ENCODE results near the gene TRNP1.

TRNP1 gene

GRCh38 chr1:26970810-26971209, 22.7 kb upstream of the TRNP1 start:
- DNase-seq, result no peak
- ChIA-PET POLR2A (no interaction called here), CTCF (interaction anchor here (0.7 to 5.6 kb wide), 2 partner anchors 26 to 130 kb away, joined by 3 to 61 read pairs; no protein-coding TSS in a partner anchor)

GRCh38 chr1:26971590-26971989, 21.9 kb upstream of the TRNP1 start:
- H3K27me3 ChIP-seq (replicated peaks in 2 of 5; ENCODE audit: control insufficient read depth in 4 of 5, insufficient read depth in 5 of 5, low read length in 4 of 5), result peaks cover 0 to 1% (median 0%) of the 10 kb centered on the region in 5 experiments
- H3K27ac ChIP-seq (ENCODE audit: insufficient read depth in 1 of 2, low read depth in 1 of 2, low read length in 2 of 2, poor library complexity in 1 of 2, severe bottlenecking in 2 of 2), result no peak overlapping the region
- no peak for DNase-seq
- no peaks in the 10 kb centered on the region for H3K9me3 ChIP-seq (ENCODE audit: control extremely low read depth in 1 of 5, control insufficient read depth in 4 of 5, insufficient read depth in 2 of 5, low read depth in 1 of 5, low read length in 4 of 5)
- no CpG with 5 or more reads among the region's 3 CpGs for WGBS (ENCODE audit: insufficient coverage)
- ChIA-PET POLR2A (no interaction called here), CTCF (interaction anchor here (0.9 to 1.5 kb wide), 2 partner anchors 23 to 74 kb away, joined by 3 read pairs; no protein-coding TSS in a partner anchor)
- no peak overlapping the region for H3K4me3 ChIP-seq (ENCODE audit: control insufficient read depth in 1 of 7, extremely low read depth in 1 of 7, insufficient read depth in 4 of 7, low read depth in 2 of 7, low read length in 6 of 7)
- H3K4me1 ChIP-seq (ENCODE audit: control extremely low read depth in 1 of 4, control insufficient read depth in 4 of 4, insufficient read depth in 4 of 4, low read length in 3 of 4), result peaks cover 0 to 13% (median 13%) of the 10 kb centered on the region in 4 experiments
- H3K36me3 ChIP-seq (ENCODE audit: control insufficient read depth in 4 of 4, insufficient read depth in 4 of 4, low read length in 3 of 4), result no peaks in the 10 kb centered on the region

More at GRCh38 chr1:26970810-26971209, 22.7 kb upstream of the TRNP1 start:
- Histone ChIP-seq H3K9me3 (ENCODE audit: control extremely low read depth in 1 of 5, control insufficient read depth in 4 of 5, insufficient read depth in 2 of 5, low read depth in 1 of 5, low read length in 4 of 5) (no peaks in the 10 kb centered on the region), H3K4me1 (ENCODE audit: control extremely low read depth in 1 of 4, control insufficient read depth in 4 of 4, insufficient read depth in 4 of 4, low read length in 3 of 4) (peaks cover 0 to 13% (median 13%) of the 10 kb centered on the region in 4 experiments), H3K27me3 (replicated peaks in 2 of 5; ENCODE audit: control insufficient read depth in 4 of 5, insufficient read depth in 5 of 5, low read length in 4 of 5) (peaks cover 0 to 5% (median 0%) of the 10 kb centered on the region in 5 experiments), H3K27ac (ENCODE audit: insufficient read depth in 1 of 2, low read depth in 1 of 2, low read length in 2 of 2, poor library complexity in 1 of 2, severe bottlenecking in 2 of 2) (no peak overlapping the region), H3K36me3 (ENCODE audit: control insufficient read depth in 4 of 4, insufficient read depth in 4 of 4, low read length in 3 of 4) (no peaks in the 10 kb centered on the region), H3K4me3 (ENCODE audit: control insufficient read depth in 1 of 7, extremely low read depth in 1 of 7, insufficient read depth in 4 of 7, low read depth in 2 of 7, low read length in 6 of 7) (no peak overlapping the region)
- 98% methylated on average over 7 of the region's 7 CpGs for WGBS (ENCODE audit: insufficient coverage)

GRCh38 chr1:26972390-26972789, 21.1 kb upstream of the TRNP1 start:
- Histone ChIP-seq H3K27ac (ENCODE audit: insufficient read depth in 1 of 2, low read depth in 1 of 2, low read length in 2 of 2, poor library complexity in 1 of 2, severe bottlenecking in 2 of 2) (no peak overlapping the region), H3K4me1 (ENCODE audit: control extremely low read depth in 1 of 4, control insufficient read depth in 4 of 4, insufficient read depth in 4 of 4, low read length in 3 of 4) (peaks cover 0 to 13% (median 13%) of the 10 kb centered on the region in 4 experiments), H3K9me3 (ENCODE audit: control extremely low read depth in 1 of 5, control insufficient read depth in 4 of 5, insufficient read depth in 2 of 5, low read depth in 1 of 5, low read length in 4 of 5) (no peaks in the 10 kb centered on the region), H3K36me3 (ENCODE audit: control insufficient read depth in 4 of 4, insufficient read depth in 4 of 4, low read length in 3 of 4) (no peaks in the 10 kb centered on the region), H3K4me3 (ENCODE audit: control insufficient read depth in 1 of 7, extremely low read depth in 1 of 7, insufficient read depth in 4 of 7, low read depth in 2 of 7, low read length in 6 of 7) (peak overlapping the region in 1 of 7 experiments; percentile 1), H3K27me3 (replicated peaks in 2 of 5; ENCODE audit: control insufficient read depth in 4 of 5, insufficient read depth in 5 of 5, low read length in 4 of 5) (no peaks in the 10 kb centered on the region)
- ChIA-PET POLR2A (no interaction called here), CTCF (interaction anchor here (0.9 to 1.5 kb wide), 3 partner anchors 8 to 73 kb away, joined by 3 read pairs; no protein-coding TSS in a partner anchor)
- 33% methylated on average over 3 of the region's 6 CpGs for WGBS (ENCODE audit: insufficient coverage)
- DNase-seq, result peak in 2 of 3 donors; percentile 23 to 26

- no peak overlapping the region for H3K4me3 ChIP-seq (ENCODE audit: control insufficient read depth in 1 of 7, extremely low read depth in 1 of 7, insufficient read depth in 4 of 7, low read depth in 2 of 7, low read length in 6 of 7)
- CTCF ChIA-PET, result interaction anchor here (0.9 to 1.5 kb wide), 3 partner anchors 8 to 73 kb away, joined by 3 read pairs; no protein-coding TSS in a partner anchor
- no peaks in the 10 kb centered on the region for H3K36me3 ChIP-seq (ENCODE audit: control insufficient read depth in 4 of 4, insufficient read depth in 4 of 4, low read length in 3 of 4)
- no peak overlapping the region for H3K27ac ChIP-seq (ENCODE audit: insufficient read depth in 1 of 2, low read depth in 1 of 2, low read length in 2 of 2, poor library complexity in 1 of 2, severe bottlenecking in 2 of 2)
- H3K9me3 ChIP-seq (ENCODE audit: control extremely low read depth in 1 of 5, control insufficient read depth in 4 of 5, insufficient read depth in 2 of 5, low read depth in 1 of 5, low read length in 4 of 5), result no peaks in the 10 kb centered on the region
- 95% methylated on average over 4 of the region's 4 CpGs for WGBS (ENCODE audit: insufficient coverage)
- H3K27me3 ChIP-seq (replicated peaks in 2 of 5; ENCODE audit: control insufficient read depth in 4 of 5, insufficient read depth in 5 of 5, low read length in 4 of 5), result no peaks in the 10 kb centered on the region
- H3K4me1 ChIP-seq (ENCODE audit: control extremely low read depth in 1 of 4, control insufficient read depth in 4 of 4, insufficient read depth in 4 of 4, low read length in 3 of 4), result peaks cover 0 to 13% (median 13%) of the 10 kb centered on the region in 4 experiments
- DNase-seq, result no peak
- POLR2A ChIA-PET, result no interaction called here
Observed at GRCh38 chr1:26972821-26973220, 20.7 kb upstream of the TRNP1 start.

- H3K4me3 ChIP-seq (ENCODE audit: control insufficient read depth in 1 of 7, extremely low read depth in 1 of 7, insufficient read depth in 4 of 7, low read depth in 2 of 7, low read length in 6 of 7), result no peak overlapping the region
- 88% methylated on average over 2 of the region's 3 CpGs for WGBS (ENCODE audit: insufficient coverage)
- no peaks in the 10 kb centered on the region for H3K9me3 ChIP-seq (ENCODE audit: control extremely low read depth in 1 of 5, control insufficient read depth in 4 of 5, insufficient read depth in 2 of 5, low read depth in 1 of 5, low read length in 4 of 5)
- POLR2A ChIA-PET, result no interaction called here
- CTCF ChIA-PET, result interaction anchor here (0.9 to 1.9 kb wide), 2 partner anchors 14 to 20 kb away, joined by 3 to 6 read pairs; no protein-coding TSS in a partner anchor
- H3K27ac ChIP-seq (ENCODE audit: insufficient read depth in 1 of 2, low read depth in 1 of 2, low read length in 2 of 2, poor library complexity in 1 of 2, severe bottlenecking in 2 of 2), result no peak overlapping the region
- DNase-seq, result no peak
- peaks cover 0 to 2% (median 0%) of the 10 kb centered on the region in 5 experiments for H3K27me3 ChIP-seq (replicated peaks in 2 of 5; ENCODE audit: control insufficient read depth in 4 of 5, insufficient read depth in 5 of 5, low read length in 4 of 5)
- peaks cover 0 to 11% (median 10%) of the 10 kb centered on the region in 4 experiments for H3K4me1 ChIP-seq (ENCODE audit: control extremely low read depth in 1 of 4, control insufficient read depth in 4 of 4, insufficient read depth in 4 of 4, low read length in 3 of 4)
- H3K36me3 ChIP-seq (ENCODE audit: control insufficient read depth in 4 of 4, insufficient read depth in 4 of 4, low read length in 3 of 4), result no peaks in the 10 kb centered on the region
Observed at GRCh38 chr1:26976621-26977510, 16.6 kb upstream of the TRNP1 start.

GRCh38 chr1:26978901-26979300, 14.6 kb upstream of the TRNP1 start:
- H3K4me1 ChIP-seq (ENCODE audit: control extremely low read depth in 1 of 4, control insufficient read depth in 4 of 4, insufficient read depth in 4 of 4, low read length in 3 of 4), result no peaks in the 10 kb centered on the region
- H3K27ac ChIP-seq (ENCODE audit: insufficient read depth in 1 of 2, low read depth in 1 of 2, low read length in 2 of 2, poor library complexity in 1 of 2, severe bottlenecking in 2 of 2), result no peak overlapping the region
- H3K27me3 ChIP-seq (replicated peaks in 2 of 5; ENCODE audit: control insufficient read depth in 4 of 5, insufficient read depth in 5 of 5, low read length in 4 of 5), result peaks cover 0 to 2% (median 0%) of the 10 kb centered on the region in 5 experiments
- no peak overlapping the region for H3K4me3 ChIP-seq (ENCODE audit: control insufficient read depth in 1 of 7, extremely low read depth in 1 of 7, insufficient read depth in 4 of 7, low read depth in 2 of 7, low read length in 6 of 7)
- H3K36me3 ChIP-seq (ENCODE audit: control insufficient read depth in 4 of 4, insufficient read depth in 4 of 4, low read length in 3 of 4), result no peaks in the 10 kb centered on the region
- WGBS (ENCODE audit: insufficient coverage), result 38% methylated on average over 1 of the region's 2 CpGs
- POLR2A ChIA-PET, result no interaction called here
- CTCF ChIA-PET, result interaction anchor here (1.0 kb wide), 1 partner anchor 9 kb away, joined by 3 read pairs; no protein-coding TSS in a partner anchor
- no peaks in the 10 kb centered on the region for H3K9me3 ChIP-seq (ENCODE audit: control extremely low read depth in 1 of 5, control insufficient read depth in 4 of 5, insufficient read depth in 2 of 5, low read depth in 1 of 5, low read length in 4 of 5)
- no peak for DNase-seq

Data from common myeloid progenitor, CD34-positive (primary cell).